ENCODE results near the gene IFI6. TPM values are rescaled to one million over a fixed set of nuclear protein-coding genes. Genes with fewer than 3 reads are reported as not detected.
"Not testable (repeated sequence)": the region's sequence is repeated elsewhere in the genome, so short reads cannot be mapped to it uniquely, and the experiment has no call there.

Gene IFI6
- total and polyA plus RNA-seq, 12 donors = 67.6 to 611 (median 209) TPM

GRCh38 chr1:27621051-27621920, 50.7 kb downstream of the IFI6 start:
- intact Hi-C loops (cut with DNase I) = no loop called here
- peak in 6 of 7 donors; percentile 76 to 86 (median 80) for DNase-seq
- peak overlapping the region in 2 of 5 donors; percentile 13 to 37 for H3K27ac ChIP-seq
- WGBS, 4 donors = 33 to 58% (median 46%) methylated on average over 4 to 7 of the region's 7 CpGs
- H3K27me3 ChIP-seq = no peaks in the 10 kb centered on the region
- TF ChIP-seq, protein P1, sequence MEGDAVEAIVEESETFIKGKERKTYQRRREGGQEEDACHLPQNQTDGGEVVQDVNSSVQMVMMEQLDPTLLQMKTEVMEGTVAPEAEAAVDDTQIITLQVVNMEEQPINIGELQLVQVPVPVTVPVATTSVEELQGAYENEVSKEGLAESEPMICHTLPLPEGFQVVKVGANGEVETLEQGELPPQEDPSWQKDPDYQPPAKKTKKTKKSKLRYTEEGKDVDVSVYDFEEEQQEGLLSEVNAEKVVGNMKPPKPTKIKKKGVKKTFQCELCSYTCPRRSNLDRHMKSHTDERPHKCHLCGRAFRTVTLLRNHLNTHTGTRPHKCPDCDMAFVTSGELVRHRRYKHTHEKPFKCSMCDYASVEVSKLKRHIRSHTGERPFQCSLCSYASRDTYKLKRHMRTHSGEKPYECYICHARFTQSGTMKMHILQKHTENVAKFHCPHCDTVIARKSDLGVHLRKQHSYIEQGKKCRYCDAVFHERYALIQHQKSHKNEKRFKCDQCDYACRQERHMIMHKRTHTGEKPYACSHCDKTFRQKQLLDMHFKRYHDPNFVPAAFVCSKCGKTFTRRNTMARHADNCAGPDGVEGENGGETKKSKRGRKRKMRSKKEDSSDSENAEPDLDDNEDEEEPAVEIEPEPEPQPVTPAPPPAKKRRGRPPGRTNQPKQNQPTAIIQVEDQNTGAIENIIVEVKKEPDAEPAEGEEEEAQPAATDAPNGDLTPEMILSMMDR (IDR thresholded peaks at IDR 0.05) = no peak
- no peak for TF ChIP-seq POLR2A (IDR thresholded peaks at IDR 0.05)
- H3K36me3 ChIP-seq (replicated peaks in 1 of 2) = no peaks in the 10 kb centered on the region
- H3K4me1 ChIP-seq (replicated peaks in 1 of 2) = peaks cover 7 to 10% of the 10 kb centered on the region in 2 donors
- H3K9me3 ChIP-seq (replicated peaks in 1 of 3) = no peaks in the 10 kb centered on the region
- H3K4me3 ChIP-seq = no peak overlapping the region

- intact Hi-C loops (cut with DNase I) = loop anchor here (10.0 kb wide), 1 partner anchor 315 kb away; no protein-coding TSS in a partner anchor
- not testable (repeated sequence) for H3K36me3 ChIP-seq (replicated peaks in 1 of 2); H3K27ac ChIP-seq; H3K4me3 ChIP-seq; H3K27me3 ChIP-seq; DNase-seq; H3K9me3 ChIP-seq (replicated peaks in 1 of 3); H3K4me1 ChIP-seq (replicated peaks in 1 of 2)
- 86 to 92% (median 90%) methylated on average over 5 to 7 of the region's 7 CpGs for WGBS, 4 donors
Measured at GRCh38 chr1:27619782-27620438, 52.1 kb downstream of the IFI6 start.

DNA sequence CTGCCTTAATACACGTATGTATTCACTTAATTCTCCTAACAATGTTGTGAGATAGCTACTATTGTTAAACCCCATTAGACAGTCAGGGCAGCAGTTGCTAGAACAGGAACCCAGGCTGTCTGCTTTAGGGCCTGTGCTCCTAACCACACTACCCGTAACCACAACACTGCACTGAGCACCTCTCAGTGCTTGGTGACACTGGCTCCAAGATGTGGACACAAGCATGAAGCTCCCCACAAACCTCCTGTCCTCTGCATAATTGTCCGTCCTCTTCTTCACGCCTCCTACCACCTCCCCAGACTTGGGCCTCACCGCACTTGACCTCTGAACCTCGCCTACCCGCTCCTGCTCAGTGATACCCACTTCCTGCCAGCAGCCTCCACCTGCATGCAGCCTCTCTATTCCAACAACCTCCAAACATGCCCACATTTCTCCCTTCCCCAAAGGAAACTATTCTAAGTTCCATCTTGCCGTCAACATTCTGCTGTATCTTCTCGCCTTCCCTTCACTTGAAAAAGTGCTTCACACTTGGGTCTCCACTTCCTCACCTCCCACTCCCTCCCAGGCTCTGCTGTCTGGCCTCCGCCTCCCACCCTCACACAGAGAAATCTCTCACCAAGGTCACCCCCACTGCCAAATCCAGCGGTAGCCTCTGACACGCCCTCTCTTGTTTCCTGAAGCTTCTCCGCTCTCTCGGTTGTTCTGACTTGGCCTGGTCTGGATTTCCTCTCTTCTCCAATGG, 53.5 kb downstream of the IFI6 start:
- no peak overlapping the region for H3K4me3 ChIP-seq
- H3K36me3 ChIP-seq (replicated peaks in 1 of 2) = no peaks in the 10 kb centered on the region
- no peak for TF ChIP-seq POLR2A (IDR thresholded peaks at IDR 0.05)
- TF ChIP-seq, protein P1 (IDR thresholded peaks at IDR 0.05) = no peak
- H3K9me3 ChIP-seq (replicated peaks in 1 of 3) = no peaks in the 10 kb centered on the region
- H3K27ac ChIP-seq = no peak overlapping the region
- intact Hi-C loops (cut with DNase I) = loop anchor here (10.0 kb wide), 1 partner anchor 314 kb away; no protein-coding TSS in a partner anchor
- WGBS, 4 donors = 76 to 85% (median 83%) methylated on average over 14 of the region's 14 CpGs
- DNase-seq = no peak
- no peaks in the 10 kb centered on the region for H3K27me3 ChIP-seq
- peaks cover 7 to 10% of the 10 kb centered on the region in 2 donors for H3K4me1 ChIP-seq (replicated peaks in 1 of 2)

DNA sequence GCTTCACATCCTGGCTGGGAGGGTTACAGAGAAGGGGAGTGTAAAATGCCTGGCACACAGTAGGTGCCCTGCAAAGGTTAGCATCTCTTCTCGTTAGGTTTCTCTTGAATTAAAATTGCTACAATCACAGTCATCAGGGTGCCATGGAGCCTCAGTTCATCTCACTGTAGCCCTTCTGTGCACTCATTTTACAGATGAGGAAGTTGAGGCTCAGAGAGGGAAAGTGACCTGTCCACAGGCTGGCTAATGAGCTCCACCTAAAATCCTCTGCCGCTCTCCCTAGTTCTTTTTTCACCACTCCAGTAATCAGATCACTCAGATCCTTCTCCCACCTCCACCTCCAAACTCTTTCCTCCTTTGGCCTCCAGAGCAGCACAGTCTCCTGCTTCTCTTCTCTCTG, 54.6 kb downstream of the IFI6 start:
- 78 to 93% (median 86%) methylated on average over 2 of the region's 2 CpGs for WGBS, 4 donors
- TF ChIP-seq POLR2A (IDR thresholded peaks at IDR 0.05) = no peak
- TF ChIP-seq, protein P1 (IDR thresholded peaks at IDR 0.05) = no peak
- H3K27me3 ChIP-seq = no peaks in the 10 kb centered on the region
- H3K27ac ChIP-seq = no peak overlapping the region
- no peaks in the 10 kb centered on the region for H3K36me3 ChIP-seq (replicated peaks in 1 of 2)
- peaks cover 7 to 10% of the 10 kb centered on the region in 2 donors for H3K4me1 ChIP-seq (replicated peaks in 1 of 2)
- intact Hi-C loops (cut with DNase I) = loop anchor here (2.0 to 10.0 kb wide), 2 partner anchors 41 to 313 kb away; no protein-coding TSS in a partner anchor
- no peaks in the 10 kb centered on the region for H3K9me3 ChIP-seq (replicated peaks in 1 of 3)
- no peak for DNase-seq
- no peak overlapping the region for H3K4me3 ChIP-seq
